Lower leg skin (tissue), 4 donors: ENCODE results near the gene PRDM15. TPM values are rescaled to one million over a fixed set of nuclear protein-coding genes. Genes with fewer than 3 reads are reported as not detected.

Experiments
- DNase-seq, 2 donors: peaks; one replicate each; pipeline ENCODE4 v3.0.0-alpha.2; 2019; ENCODE audit warnings: low spot score in 2 of 2
- H3K4me3 ChIP-seq: fragments of 200-600 bp; sonication (generic); 2 replicates; pipeline ENCODE4 v1.5.1; 2017; ENCODE audit warnings: mild to moderate bottlenecking, low read depth; ENCODE audit not compliant: poor library complexity, severe bottlenecking
- CTCF ChIP-seq, 3 donors: fragments of 450-650 bp; IDR thresholded peaks; one replicate each; pipeline ENCODE4 v1.5.1; 2016; ENCODE audit warnings: antibody characterized with exemption in 3 of 3, mild to moderate bottlenecking in 3 of 3, moderate library complexity in 2 of 3
- POLR2A ChIP-seq, 2 donors: fragments of 450-650 bp; IDR thresholded peaks; one replicate each; pipeline ENCODE4 v1.6.1; 2016 to 2017; ENCODE audit warnings: antibody characterized with exemption in 2 of 2, mild to moderate bottlenecking in 1 of 2, moderate library complexity in 1 of 2
- WGBS, 2 donors: methylation state at CpG; one replicate each; pipeline ENCODE4 v1.1.5; 2018; 5-methylcytosine and 5-hydroxymethylcytosine counted together
- intact Hi-C: fragments of 100-400 bp; cut with DNase I; formaldehyde crosslinking; loops from one replicate; pipeline ENCODE4 v1.15.0; 2023; ENCODE audit warnings: low total_unique reads
- total RNA-seq, 4 donors: library from RNA; depleted of rRNA; stranded (reverse); fragments of >200 nt; gene quantifications; one replicate each; pipeline ENCODE4 v1.1.0, GENCODE V29; 2016

Gene PRDM15
- total RNA-seq, 4 donors from 2014 or later = 4.7 to 26.9 (median 9.1) TPM

- WGBS, 2 donors = 77 to 91% methylated on average over 9 of the region's 9 CpGs
- H3K4me3 ChIP-seq = no peak overlapping the region
- DNase-seq = no peak
- no peak for TF ChIP-seq POLR2A (IDR thresholded peaks at IDR 0.05)
- TF ChIP-seq CTCF (IDR thresholded peaks at IDR 0.05) = no peak
- intact Hi-C loops = no loop called here
Measured at GRCh38 chr21:41869771-41870170, 9.4 kb downstream of the PRDM15 start.

- H3K4me3 ChIP-seq = no peak overlapping the region
- 66 to 76% methylated on average over 10 of the region's 10 CpGs for WGBS, 2 donors
- intact Hi-C loops = no loop called here
- no peak for DNase-seq
- TF ChIP-seq POLR2A (IDR thresholded peaks at IDR 0.05) = no peak
- TF ChIP-seq CTCF (IDR thresholded peaks at IDR 0.05) = no peak
Measured at GRCh38 chr21:41868062-41868710, 11.0 kb downstream of the PRDM15 start.

- H3K4me3 ChIP-seq = no peak overlapping the region
- TF ChIP-seq POLR2A (IDR thresholded peaks at IDR 0.05) = no peak
- TF ChIP-seq CTCF (IDR thresholded peaks at IDR 0.05) = no peak
- no peak for DNase-seq
- WGBS, 2 donors = 90 to 94% methylated on average over 8 of the region's 8 CpGs
- intact Hi-C loops = no loop called here
Measured at GRCh38 chr21:41867313-41867712, 11.8 kb downstream of the PRDM15 start.

- H3K4me3 ChIP-seq = no peak overlapping the region
- DNase-seq = no peak
- TF ChIP-seq CTCF (IDR thresholded peaks at IDR 0.05) = no peak
- no peak for TF ChIP-seq POLR2A (IDR thresholded peaks at IDR 0.05)
- intact Hi-C loops = no loop called here
- 83 to 90% methylated on average over 11 of the region's 11 CpGs for WGBS, 2 donors
Measured at GRCh38 chr21:41866274-41866809, 12.8 kb downstream of the PRDM15 start.

GRCh38 chr21:41865002-41865777, 14.0 kb downstream of the PRDM15 start:
- WGBS, 2 donors = 84 to 92% methylated on average over 15 of the region's 15 CpGs
- TF ChIP-seq CTCF (IDR thresholded peaks at IDR 0.05) (no peak), POLR2A (IDR thresholded peaks at IDR 0.05) (no peak)
- no peak for DNase-seq

More at GRCh38 chr21:41865002-41865777, 14.0 kb downstream of the PRDM15 start:
- H3K4me3 ChIP-seq = no peak overlapping the region
- intact Hi-C loops = no loop called here
